ENCODE data around the gene FOXO1.

FOXO1 gene

DNA sequence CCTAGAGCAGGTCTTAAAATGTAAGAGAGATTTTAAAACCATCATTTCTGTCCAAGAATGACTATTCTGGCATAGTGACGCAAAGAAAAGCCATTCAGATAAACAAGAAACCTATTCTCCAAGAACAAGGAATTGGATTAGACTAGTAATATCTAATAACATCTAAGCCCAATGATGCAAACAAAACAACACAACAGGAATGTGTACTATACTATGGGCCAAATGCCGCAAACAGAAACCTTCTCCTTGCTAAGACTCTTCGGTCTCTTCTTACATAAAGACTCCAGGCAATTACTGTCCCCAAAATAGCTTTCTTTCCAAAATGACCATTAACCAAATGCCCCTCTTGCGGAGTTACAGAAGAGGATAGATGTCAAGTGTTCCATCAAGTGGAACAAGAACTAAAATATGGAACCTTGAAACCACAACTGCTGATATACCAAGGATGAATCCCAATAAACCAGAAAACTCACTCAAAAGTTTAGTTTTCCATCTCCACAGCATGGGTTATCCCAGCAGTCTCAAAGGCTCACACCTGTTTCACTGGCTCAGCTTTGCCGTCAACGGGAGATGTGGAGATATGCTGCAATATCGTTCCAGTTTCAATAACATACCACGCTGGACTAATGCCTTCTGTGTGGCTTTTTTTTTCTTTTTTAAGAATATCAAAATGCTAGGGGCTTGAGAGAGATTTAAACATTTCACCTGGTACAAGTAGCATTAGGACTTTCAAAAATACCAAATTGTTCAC, 76.2 kb downstream of the FOXO1 start:
- TF ChIP-seq, protein P1, sequence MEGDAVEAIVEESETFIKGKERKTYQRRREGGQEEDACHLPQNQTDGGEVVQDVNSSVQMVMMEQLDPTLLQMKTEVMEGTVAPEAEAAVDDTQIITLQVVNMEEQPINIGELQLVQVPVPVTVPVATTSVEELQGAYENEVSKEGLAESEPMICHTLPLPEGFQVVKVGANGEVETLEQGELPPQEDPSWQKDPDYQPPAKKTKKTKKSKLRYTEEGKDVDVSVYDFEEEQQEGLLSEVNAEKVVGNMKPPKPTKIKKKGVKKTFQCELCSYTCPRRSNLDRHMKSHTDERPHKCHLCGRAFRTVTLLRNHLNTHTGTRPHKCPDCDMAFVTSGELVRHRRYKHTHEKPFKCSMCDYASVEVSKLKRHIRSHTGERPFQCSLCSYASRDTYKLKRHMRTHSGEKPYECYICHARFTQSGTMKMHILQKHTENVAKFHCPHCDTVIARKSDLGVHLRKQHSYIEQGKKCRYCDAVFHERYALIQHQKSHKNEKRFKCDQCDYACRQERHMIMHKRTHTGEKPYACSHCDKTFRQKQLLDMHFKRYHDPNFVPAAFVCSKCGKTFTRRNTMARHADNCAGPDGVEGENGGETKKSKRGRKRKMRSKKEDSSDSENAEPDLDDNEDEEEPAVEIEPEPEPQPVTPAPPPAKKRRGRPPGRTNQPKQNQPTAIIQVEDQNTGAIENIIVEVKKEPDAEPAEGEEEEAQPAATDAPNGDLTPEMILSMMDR (IDR thresholded peaks at IDR 0.05): no peak
- peaks cover 49% of the 10 kb centered on the region for H3K4me1 Mint-ChIP-seq
- H3K4me3 Mint-ChIP-seq: no peak overlapping the region
- peaks cover under 1% of the 10 kb centered on the region for H3K9me3 Mint-ChIP-seq
- no peaks in the 10 kb centered on the region for H3K36me3 Mint-ChIP-seq (ENCODE audit: low read depth)
- H3K27me3 Mint-ChIP-seq (ENCODE audit: low read depth, poor library complexity): no peaks in the 10 kb centered on the region
- H3K27ac Mint-ChIP-seq: no peak overlapping the region
- DNase-seq: no peak

DNA sequence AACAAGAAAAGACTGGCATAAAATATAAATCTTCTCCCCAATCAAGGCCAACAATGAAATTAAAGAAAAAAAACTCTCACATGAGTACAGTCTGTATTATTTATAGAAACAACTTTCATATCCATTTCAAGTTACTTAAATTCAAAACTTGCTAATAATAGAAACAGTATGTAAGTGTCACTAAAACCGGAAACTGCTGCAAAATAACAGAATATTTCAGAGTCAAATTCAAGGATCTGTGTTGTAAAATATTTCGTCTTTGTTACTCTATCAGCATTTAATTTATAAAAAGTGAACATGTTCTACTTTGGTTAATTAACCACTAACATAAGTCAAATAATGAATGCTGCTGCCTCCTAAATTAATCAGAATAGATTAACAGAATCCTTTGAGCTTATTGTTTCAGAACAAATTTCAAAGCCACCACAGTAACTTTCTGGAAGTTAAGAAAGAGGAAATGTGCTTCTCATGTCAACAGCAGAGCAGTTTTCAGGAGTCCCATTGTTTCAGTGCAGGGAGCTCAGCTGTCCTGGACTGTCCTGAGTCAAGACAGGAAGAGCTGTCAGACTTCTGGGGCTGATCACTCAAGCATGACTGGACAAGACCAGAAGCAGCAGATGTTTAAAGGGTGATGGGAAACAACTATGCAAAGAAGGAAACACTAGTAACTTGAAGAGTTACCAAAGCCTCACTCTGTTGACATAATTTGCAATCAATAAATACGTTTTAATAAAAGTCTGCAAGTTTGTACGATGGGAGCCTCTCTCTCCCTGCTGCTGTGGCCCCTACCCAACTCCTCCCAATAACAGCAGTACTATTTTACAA, 76.9 kb downstream of the FOXO1 start:
- H3K9me3 Mint-ChIP-seq: peaks cover 3% of the 10 kb centered on the region
- H3K4me3 Mint-ChIP-seq: no peak overlapping the region
- TF ChIP-seq, protein P1 (IDR thresholded peaks at IDR 0.05): no peak
- H3K36me3 Mint-ChIP-seq (ENCODE audit: low read depth): no peaks in the 10 kb centered on the region
- peak; percentile 17 for DNase-seq
- H3K27me3 Mint-ChIP-seq (ENCODE audit: low read depth, poor library complexity): no peaks in the 10 kb centered on the region
- peaks cover 49% of the 10 kb centered on the region for H3K4me1 Mint-ChIP-seq
- peak overlapping the region; percentile 91 for H3K27ac Mint-ChIP-seq

DNA sequence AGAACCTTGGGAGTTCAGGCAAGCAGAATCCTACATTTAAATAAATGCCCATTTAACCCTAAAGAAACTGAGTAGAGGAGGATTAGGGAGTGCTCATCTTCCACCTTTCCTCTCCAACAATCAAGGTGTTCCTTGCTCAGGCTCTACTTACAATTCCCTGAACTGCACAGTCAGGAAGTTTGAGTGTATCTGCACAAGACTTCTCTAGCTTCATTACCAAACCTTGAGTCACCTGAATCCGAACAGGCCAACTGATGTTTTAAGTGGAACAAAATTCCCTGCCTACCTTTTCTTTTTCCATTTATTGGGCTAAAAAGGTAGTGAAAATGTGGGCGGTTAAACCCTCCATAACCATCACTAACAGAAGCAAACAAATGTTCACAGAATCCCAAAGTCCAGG, 78.3 kb downstream of the FOXO1 start:
- TF ChIP-seq, protein P1 (IDR thresholded peaks at IDR 0.05): no peak
- H3K4me3 Mint-ChIP-seq: no peak overlapping the region
- no peak for DNase-seq
- H3K27me3 Mint-ChIP-seq (ENCODE audit: low read depth, poor library complexity): no peaks in the 10 kb centered on the region
- H3K9me3 Mint-ChIP-seq: peaks cover 13% of the 10 kb centered on the region
- no peak overlapping the region for H3K27ac Mint-ChIP-seq
- peaks cover 8% of the 10 kb centered on the region for H3K36me3 Mint-ChIP-seq (ENCODE audit: low read depth)
- peaks cover 49% of the 10 kb centered on the region for H3K4me1 Mint-ChIP-seq

DNA sequence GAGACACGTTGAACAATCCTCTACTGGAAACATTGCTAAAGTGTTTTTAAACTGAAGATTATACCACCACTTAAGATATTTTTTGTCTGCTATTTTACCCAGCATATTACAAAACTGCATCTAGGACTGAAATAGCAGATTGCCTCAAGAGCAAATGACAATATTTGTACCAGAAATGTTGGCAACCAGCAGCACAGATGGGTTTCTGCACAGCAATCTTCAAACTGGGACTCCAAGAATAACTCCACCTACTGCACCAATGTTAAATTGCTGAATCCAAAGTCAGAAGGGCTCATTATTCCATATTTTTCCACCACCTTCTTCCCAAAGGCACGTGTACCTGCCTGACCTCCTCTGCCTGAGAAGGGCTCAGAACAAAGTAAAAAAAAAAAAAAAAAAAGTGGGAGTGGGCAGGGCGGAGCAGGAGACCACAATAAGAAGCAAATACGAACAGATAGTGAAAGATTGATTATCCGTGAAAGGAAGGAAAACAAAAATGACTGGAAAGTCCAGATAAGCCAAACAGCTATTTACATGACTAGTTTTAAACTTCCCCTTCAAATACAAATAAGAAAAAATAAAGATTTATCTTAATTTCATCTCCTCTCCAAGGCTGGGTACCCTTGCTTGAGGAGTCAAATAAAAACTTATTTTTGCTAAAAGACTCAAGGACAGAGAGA, 79.4 kb downstream of the FOXO1 start:
- Mint-ChIP-seq H3K36me3 (ENCODE audit: low read depth) (peaks cover 16% of the 10 kb centered on the region), H3K27me3 (ENCODE audit: low read depth, poor library complexity) (no peaks in the 10 kb centered on the region), H3K27ac (no peak overlapping the region), H3K4me3 (no peak overlapping the region), H3K4me1 (peaks cover 49% of the 10 kb centered on the region), H3K9me3 (peaks cover 23% of the 10 kb centered on the region)
- TF ChIP-seq, protein P1 (IDR thresholded peaks at IDR 0.05): no peak
- DNase-seq: no peak

DNA sequence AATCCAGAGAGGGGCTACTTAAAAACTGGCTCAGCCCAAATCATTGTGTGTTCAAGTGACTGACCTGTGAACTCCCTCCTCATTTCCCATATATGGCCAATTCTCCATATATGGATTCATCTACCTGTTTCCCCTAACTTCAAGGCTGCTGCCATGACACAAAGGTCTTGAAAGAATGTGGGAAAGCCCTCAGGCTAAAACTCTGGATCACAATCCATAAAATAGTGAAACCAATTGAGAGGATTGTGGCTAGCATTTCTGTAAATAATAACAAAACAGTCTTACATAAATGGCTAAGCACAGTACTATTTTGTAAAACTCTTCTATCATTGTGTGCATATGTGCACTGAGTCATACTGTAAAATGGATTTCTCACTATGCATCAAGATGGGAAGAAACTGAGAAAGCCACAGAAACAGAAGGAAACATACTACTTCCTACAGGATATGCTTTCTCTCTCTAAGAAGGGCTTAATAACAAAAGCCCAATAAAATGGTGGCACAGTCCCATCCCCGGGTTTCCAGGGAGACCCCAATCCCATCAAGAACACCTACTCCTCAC, 80.5 kb downstream of the FOXO1 start:
- TF ChIP-seq, protein P1 (IDR thresholded peaks at IDR 0.05): no peak
- no peaks in the 10 kb centered on the region for H3K27me3 Mint-ChIP-seq (ENCODE audit: low read depth, poor library complexity)
- H3K9me3 Mint-ChIP-seq: peaks cover 29% of the 10 kb centered on the region
- H3K27ac Mint-ChIP-seq: no peak overlapping the region
- H3K4me1 Mint-ChIP-seq: peaks cover 45% of the 10 kb centered on the region
- H3K4me3 Mint-ChIP-seq: no peak overlapping the region
- H3K36me3 Mint-ChIP-seq (ENCODE audit: low read depth): peaks cover 16% of the 10 kb centered on the region
- DNase-seq: no peak

All from nephron progenitor cell (in vitro differentiated cells).